Measurements from ENCODE around the gene E2F4. TPM values are rescaled to one million over a fixed set of nuclear protein-coding genes. Genes with fewer than 3 reads are reported as not detected.

The E2F4 gene
- total RNA-seq, 1 experiment from 2014 or later: 126 TPM

- peak; percentile 75 for DNase-seq (ENCODE audit: low read depth)
Observed at GRCh38 chr16:67190448-67191399, 1.2 kb upstream of the E2F4 start.

DNA sequence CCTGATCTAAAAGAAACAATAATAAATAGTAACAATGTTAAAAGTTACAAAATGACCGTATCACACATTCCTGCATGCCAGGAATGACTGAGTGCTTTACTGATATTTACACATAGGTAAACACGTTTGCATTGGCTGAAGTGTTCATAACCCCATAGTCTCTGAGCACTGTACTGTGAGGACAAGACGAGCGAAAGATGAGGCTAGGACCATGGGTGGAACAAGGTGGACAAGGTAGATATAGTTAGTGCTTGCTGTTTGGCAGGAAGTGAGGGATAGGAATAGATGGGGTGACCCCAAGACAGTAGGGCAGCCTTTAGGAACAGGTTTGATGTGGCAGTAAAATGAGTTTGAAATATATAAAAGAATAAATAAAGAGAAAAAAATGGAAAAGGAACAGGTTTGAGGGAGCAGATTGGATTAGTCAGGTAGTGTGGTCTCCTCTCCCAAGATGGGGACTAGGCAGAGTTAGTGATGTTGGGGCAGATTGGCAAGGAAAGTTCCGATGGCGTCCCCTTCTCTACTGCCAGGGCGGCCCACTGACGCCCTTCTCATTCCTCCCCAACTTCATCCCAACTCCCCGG is 452 bp upstream of the E2F4 start:
- DNase-seq (ENCODE audit: low read depth): no peak

- no peak for DNase-seq (ENCODE audit: low read depth)
Observed at GRCh38 chr16:67192781-67193361, 916 bp downstream of the E2F4 start.

DNA sequence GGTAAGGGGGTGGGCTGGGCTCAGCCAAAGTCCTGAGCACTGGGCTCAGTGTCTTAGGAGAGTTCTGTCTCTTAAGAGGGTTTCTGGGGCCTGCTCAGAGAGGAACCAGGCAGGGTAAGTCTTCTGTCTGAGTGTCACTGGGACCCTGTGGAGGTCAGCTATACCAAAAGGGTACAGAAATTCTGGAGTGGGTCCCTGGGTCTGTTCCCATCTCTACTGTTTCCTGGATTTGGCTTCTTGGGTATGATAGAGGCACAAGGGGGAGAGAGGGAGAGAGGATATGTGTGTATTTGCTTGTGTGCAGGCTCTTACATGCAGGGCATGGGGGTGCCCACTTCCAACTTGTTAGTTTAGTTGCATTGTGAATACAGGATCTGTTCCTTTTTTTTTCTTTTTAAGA is 1.6 kb downstream of the E2F4 start:
- DNase-seq (ENCODE audit: low read depth): no peak

DNA sequence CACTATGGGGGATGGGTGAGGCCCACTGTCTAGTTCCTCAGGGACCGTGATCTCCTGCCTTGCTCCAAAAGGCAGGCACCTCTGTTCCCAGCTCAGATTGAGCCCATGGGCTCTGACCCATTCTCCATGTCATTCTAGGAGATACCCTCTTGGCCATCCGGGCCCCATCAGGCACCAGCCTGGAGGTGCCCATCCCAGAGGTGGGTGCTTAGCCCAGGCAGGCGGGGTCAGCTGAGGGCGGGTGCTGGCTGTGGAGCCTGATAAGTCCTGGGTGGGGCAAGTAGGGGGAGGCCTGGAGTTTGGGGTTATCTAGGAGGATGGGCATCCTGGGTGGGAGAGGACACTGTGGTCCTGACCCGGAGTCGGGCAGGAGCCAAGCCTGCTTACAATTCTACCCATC is 2.3 kb downstream of the E2F4 start:
- no peak for DNase-seq (ENCODE audit: low read depth)

GRCh38 chr16:67195676-67196075 is 3.7 kb downstream of the E2F4 start:
- no peak for DNase-seq (ENCODE audit: low read depth)

DNA sequence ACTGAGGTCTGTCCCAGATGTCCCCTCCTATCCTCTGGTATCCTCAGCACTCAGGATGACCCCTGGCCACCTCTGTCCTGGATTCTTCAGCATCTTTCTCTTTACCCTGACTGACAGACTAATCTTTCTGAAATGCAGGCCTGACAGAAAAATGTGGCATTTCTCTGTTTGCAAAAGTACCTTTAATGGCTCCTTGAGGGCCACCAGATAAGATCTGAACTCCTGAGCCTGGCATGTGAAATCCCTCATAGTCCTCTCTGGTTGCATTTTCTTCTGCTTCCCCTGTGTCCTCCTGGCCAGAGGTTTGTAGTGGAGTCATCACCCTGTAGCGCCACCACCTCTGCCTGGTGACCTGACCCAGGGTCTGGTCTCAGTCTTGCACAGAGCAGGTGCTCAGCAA is 4.9 kb downstream of the E2F4 start:
- no peak for DNase-seq (ENCODE audit: low read depth)

DNA sequence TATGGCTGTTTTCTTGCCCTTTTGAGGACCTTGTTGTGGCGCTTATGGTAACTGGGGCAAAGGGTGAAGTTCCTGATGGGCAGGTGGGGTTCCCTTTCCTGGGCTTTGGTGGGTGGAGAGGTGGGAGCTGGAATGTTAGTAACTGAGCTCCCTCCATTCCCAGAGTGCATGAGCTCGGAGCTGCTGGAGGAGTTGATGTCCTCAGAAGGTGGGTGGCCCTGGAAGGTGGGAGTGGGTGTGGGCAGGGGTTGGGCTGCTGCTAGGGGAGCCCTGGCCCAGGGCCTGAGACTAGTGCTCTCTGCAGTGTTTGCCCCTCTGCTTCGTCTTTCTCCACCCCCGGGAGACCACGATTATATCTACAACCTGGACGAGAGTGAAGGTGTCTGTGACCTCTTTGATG is 5.7 kb downstream of the E2F4 start:
- no peak for DNase-seq (ENCODE audit: low read depth)

DNA sequence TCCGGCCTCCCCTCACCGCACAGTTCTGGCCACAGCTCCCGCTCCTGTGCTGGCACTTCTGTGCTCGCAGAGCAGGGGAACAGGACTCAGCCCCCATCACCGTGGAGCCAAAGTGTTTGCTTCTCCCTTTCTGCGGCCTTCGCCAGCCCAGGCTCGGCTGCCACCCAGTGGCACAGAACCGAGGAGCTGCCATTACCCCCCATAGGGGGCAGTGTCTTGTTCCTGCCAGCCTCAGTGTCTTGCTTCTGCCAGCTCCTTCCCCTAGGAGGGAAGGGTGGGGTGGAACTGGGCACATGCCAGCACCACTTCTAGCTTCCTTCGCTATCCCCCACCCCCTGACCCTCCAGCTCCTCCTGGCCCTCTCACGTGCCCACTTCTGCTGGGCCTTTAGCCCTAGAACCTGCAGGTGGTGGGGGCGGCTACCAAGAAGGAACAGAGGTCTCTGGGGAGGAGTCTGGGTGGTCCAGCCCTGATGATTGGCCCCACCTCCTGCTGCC is 6.3 kb downstream of the E2F4 start:
- peak; percentile 50 for DNase-seq (ENCODE audit: low read depth)

DNA sequence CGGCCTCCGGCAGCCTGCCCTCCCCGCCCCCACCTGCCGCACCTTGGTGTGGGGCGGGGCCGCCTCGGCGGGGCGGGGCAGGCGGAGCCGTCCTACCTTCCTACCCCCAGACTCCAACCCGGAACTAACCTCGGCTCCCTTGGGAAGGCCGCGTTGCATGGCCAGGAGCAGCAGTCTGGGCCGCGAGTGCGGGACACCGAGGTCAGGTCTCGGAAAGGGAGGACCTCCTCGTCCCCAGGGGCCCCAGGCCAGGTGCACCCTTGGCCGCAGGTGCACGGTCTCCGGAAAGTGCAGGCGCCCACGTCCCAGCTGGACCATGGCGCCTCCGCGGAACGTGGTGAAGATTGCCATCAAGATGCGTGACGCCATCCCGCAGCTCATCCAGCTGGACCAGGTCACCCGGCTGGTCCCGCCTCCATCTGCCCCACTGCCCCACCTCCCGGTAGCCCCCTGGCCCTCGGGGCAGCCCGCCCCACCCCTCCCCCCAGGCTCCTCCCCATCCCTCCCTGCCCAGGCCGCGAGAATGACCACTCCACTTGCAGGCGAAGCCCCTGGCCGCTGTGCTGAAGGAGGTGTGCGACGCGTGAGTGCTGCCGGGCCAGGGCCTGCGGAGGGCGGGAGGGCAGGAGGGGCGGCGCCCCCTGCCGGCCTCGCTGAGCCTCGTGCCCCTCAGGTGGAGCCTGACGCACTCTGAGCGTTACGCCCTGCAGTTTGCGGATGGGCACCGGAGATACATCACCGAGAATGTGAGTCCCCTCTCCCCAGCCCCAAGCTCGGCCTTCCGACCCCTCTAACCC is 7.3 kb downstream of the E2F4 start, which contains the start of gene ELMO3:
Gene ELMO3, plus strand, starts transcription at position 121 of the 797 bp plus-strand sequence. Its CDS starts 196 bp downstream, at position 317.
- DNase-seq (ENCODE audit: low read depth): no peak

DNA sequence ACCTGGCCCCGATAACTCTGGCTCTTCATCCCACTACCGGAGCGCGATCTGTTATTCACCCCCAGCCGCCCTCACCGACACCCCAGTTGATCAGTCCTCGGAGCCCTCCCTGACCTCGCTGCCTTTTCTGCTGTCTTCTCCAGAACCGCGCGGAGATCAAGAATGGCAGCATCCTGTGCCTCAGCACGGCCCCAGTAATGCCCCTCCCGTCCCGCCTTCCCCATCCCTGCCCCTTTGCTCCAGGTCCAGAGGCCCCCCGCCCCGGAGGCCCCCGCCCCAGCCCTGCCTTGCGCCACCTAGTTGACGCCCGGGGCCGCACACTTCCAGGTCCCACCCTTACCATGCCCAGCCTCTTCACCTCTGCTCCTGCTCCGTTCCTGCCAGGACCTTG is 7.8 kb downstream of the E2F4 start:
- no peak for DNase-seq (ENCODE audit: low read depth)

DNA sequence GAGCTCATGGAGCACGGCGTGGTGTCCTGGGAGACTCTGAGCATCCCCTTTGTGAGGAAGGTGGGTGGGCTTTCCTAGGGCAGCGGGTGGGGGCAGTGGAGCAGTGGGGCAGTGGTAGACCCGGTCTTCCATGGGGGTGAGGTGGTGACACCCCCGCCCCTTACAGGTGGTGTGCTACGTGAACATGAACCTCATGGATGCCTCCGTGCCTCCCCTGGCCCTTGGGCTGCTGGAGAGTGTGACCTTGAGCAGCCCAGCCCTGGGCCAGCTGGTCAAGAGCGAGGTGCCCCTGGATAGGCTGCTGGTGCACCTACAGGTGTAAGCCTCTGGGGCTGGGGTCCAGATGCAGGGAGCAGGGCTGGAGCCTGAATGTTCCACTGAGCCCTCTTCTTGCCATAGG is 8.5 kb downstream of the E2F4 start:
- no peak for DNase-seq (ENCODE audit: low read depth)

DNA sequence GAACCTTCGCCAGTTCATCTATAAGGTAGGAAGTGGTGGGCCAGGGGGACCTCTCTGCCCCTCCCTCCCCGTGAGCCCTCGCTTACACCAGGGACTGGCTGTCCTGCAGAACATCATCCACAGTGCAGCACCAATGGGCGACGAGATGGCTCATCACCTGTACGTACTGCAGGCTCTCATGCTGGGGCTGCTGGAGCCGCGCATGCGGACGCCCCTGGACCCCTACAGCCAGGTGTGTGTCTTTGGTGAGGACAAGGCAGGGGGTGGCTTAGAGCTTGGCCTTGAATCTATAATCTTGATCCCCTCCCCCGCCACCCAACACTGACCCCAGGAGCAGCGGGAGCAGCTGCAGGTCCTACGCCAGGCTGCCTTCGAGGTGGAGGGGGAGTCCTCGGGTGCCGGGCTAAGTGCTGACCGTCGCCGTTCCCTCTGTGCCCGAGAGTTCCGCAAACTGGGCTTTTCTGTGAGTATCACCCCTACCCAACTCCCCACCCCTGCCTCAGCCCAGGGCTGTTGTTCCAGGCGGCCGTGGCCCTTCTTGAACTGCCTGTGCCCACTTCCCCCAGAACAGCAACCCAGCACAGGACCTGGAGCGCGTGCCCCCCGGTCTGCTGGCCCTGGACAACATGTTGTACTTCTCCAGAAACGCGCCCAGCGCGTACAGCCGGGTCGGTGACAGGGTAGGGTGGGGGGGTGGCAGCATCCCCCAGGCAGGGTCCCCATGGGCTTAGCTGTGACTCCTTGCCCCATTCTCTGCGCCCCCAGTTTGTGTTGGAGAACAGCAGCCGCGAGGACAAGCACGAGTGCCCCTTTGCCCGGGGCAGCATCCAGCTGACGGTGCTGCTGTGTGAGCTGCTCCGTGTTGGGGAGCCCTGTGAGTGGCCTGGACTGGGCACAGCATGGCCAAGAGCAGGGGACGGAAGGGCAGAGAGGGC is 9.7 kb downstream of the E2F4 start:
- DNase-seq (ENCODE audit: low read depth): no peak

DNA sequence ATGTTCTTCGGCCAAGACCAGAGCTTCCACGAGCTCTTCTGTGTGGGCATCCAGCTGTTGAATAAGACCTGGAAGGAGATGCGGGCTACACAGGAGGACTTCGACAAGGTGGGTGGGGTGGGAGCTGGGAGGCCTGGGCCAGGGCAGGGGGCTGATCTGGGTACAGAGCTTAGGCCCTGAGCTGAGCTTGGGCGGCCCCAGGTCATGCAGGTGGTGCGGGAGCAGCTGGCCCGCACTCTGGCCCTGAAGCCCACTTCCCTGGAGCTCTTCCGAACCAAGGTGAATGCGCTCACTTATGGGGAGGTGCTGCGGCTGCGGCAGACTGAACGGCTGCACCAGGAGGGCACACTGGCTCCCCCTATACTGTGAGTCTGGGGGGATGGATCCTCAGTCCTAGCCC is 10.5 kb downstream of the E2F4 start:
- no peak for DNase-seq (ENCODE audit: low read depth)

GRCh38 chr16:67202956-67203493 is 11.1 kb downstream of the E2F4 start:
- no peak for DNase-seq (ENCODE audit: low read depth)

- DNase-seq (ENCODE audit: low read depth): no peak
Observed at GRCh38 chr16:67204076-67204475, 12.1 kb downstream of the E2F4 start.

- DNase-seq (ENCODE audit: low read depth): no peak
Observed at GRCh38 chr16:67206129-67206837, 14.3 kb downstream of the E2F4 start.

DNA sequence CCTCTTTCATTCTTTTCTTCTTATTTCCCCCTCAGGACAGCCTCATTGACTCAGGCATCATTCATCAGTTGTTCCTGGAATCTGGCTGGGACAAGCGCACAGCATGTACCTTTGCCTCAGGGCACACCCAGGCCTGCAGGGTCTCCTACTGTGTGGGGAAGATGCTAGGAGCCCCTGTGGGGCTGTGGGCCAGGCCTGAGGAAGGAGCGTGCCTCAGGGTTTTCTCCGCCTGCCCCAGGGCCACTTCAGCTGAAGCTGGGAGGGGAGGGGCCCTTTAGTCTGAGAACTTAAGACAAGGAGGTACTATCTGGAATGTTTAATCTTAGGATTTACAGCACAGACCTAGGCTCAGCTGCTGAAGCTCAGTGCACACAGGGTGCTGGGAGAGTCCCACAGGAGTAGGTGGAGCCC is 14.9 kb downstream of the E2F4 start:
- no peak for DNase-seq (ENCODE audit: low read depth)

DNA sequence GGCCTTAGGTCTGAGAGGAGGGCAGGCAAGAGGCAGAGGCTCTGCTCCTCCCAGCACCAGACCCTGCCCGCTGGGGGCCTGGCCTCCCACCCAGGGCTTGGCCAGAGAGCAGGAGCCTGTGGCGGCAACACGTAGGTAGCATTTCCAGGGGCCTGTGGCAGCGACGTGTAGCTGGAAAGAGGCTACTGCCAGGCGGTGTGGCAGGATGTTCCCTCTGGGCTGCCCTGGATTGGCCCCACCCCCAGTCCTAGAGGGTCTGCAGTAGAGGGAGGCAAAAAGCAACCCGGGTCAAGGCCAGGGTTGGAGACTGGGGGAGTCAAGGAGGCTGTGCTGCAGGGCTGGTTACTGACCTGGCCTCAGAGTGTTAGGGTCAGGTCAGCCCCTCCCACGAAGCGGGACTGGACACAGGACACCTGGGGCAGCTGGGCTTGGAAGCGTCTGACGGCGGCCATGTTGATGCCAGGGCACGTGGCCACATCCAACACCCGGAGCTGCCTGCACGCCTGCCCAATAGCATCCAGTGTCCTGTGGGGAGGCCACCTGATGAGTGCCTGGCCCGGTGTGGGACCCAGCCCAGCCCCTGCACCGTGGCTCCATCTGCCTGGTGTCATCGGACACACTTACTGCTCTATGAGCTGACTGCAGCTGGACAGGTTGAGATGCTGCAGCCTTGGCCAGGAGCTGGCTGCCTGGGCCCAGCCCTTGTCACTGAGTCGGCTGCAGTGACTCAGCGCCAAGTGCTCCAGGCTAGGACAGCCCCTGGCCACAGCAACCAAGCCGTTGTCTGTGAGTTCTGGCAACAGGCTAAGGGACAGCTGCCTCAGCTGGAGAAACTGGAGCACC is 15.5 kb downstream of the E2F4 start:
- peak; percentile 63 for DNase-seq (ENCODE audit: low read depth)
